ENCODE results near the gene ARHGEF28. TPM values are rescaled to one million over a fixed set of nuclear protein-coding genes. Genes with fewer than 3 reads are reported as not detected.

Gene ARHGEF28
- total and polyA plus RNA-seq, 4 experiments from 2014 or later, result not detected

- Mint-ChIP-seq H3K27me3 (peaks cover 9 to 15% of the 10 kb centered on the region in 2 donors), H3K9me3 (peaks cover 0 to 2% (median 0%) of the 10 kb centered on the region in 8 donors), H3K4me3 (no peak overlapping the region), H3K36me3 (no peaks in the 10 kb centered on the region), H3K4me1 (no peaks in the 10 kb centered on the region), H3K27ac (no peak overlapping the region)
- ChIA-PET CTCF (ENCODE audit: partially characterized antibody) (no interaction called here), POLR2A (ENCODE audit: partially characterized antibody) (no interaction called here)
- Histone ChIP-seq H3K9me3 (ENCODE audit: control insufficient read depth in 1 of 2, low read length in 2 of 2) (no peaks in the 10 kb centered on the region), H3K4me1 (ENCODE audit: insufficient read depth, low read length) (no peaks in the 10 kb centered on the region), H3K27me3 (ENCODE audit: insufficient read depth, low read length) (no peaks in the 10 kb centered on the region), H3K36me3 (ENCODE audit: insufficient read depth, low read length) (no peaks in the 10 kb centered on the region), H3K27ac (ENCODE audit: low read depth, low read length) (no peak overlapping the region), H3K4me3 (ENCODE audit: low read length in 2 of 2) (no peak overlapping the region)
- DNase-seq, result no peak
- intact Hi-C loops (cut with micrococcal nuclease), result no loop called here
Observed at GRCh38 chr5:73661753-73662152, 35.8 kb downstream of the ARHGEF28 start.

GRCh38 chr5:73663161-73663859 lies 37.3 kb downstream of the ARHGEF28 start:
- H3K27ac ChIP-seq (ENCODE audit: low read depth, low read length), result no peak overlapping the region
- intact Hi-C loops (cut with micrococcal nuclease), result no loop called here
- H3K9me3 ChIP-seq (ENCODE audit: control insufficient read depth in 1 of 2, low read length in 2 of 2), result no peaks in the 10 kb centered on the region
- ChIA-PET CTCF (ENCODE audit: partially characterized antibody) (no interaction called here), POLR2A (ENCODE audit: partially characterized antibody) (no interaction called here)
- no peaks in the 10 kb centered on the region for H3K27me3 ChIP-seq (ENCODE audit: insufficient read depth, low read length)
- no peak overlapping the region for H3K27ac Mint-ChIP-seq
- H3K4me3 Mint-ChIP-seq, result no peak overlapping the region
- H3K4me1 ChIP-seq (ENCODE audit: insufficient read depth, low read length), result no peaks in the 10 kb centered on the region
- H3K4me3 ChIP-seq (ENCODE audit: low read length in 2 of 2), result no peak overlapping the region
- H3K36me3 Mint-ChIP-seq, result no peaks in the 10 kb centered on the region
- DNase-seq, result no peak
- no peaks in the 10 kb centered on the region for H3K36me3 ChIP-seq (ENCODE audit: insufficient read depth, low read length)
- peaks cover 10 to 13% of the 10 kb centered on the region in 2 donors for H3K27me3 Mint-ChIP-seq
- no peaks in the 10 kb centered on the region for H3K4me1 Mint-ChIP-seq
- H3K9me3 Mint-ChIP-seq, result peaks cover 0 to 2% (median 0%) of the 10 kb centered on the region in 8 donors

- ChIA-PET CTCF (ENCODE audit: partially characterized antibody) (no interaction called here), POLR2A (ENCODE audit: partially characterized antibody) (no interaction called here)
- Mint-ChIP-seq H3K4me3 (no peak overlapping the region), H3K27ac (no peak overlapping the region), H3K27me3 (peaks cover 10 to 13% of the 10 kb centered on the region in 2 donors), H3K9me3 (peaks cover 0 to 2% (median 0%) of the 10 kb centered on the region in 8 donors), H3K36me3 (no peaks in the 10 kb centered on the region), H3K4me1 (no peaks in the 10 kb centered on the region)
- no peaks in the 10 kb centered on the region for H3K9me3 ChIP-seq (ENCODE audit: control insufficient read depth in 1 of 2, low read length in 2 of 2)
- intact Hi-C loops (cut with micrococcal nuclease), result no loop called here
- H3K4me1 ChIP-seq (ENCODE audit: insufficient read depth, low read length), result no peaks in the 10 kb centered on the region
- no peak overlapping the region for H3K27ac ChIP-seq (ENCODE audit: low read depth, low read length)
- no peak overlapping the region for H3K4me3 ChIP-seq (ENCODE audit: low read length in 2 of 2)
- no peaks in the 10 kb centered on the region for H3K36me3 ChIP-seq (ENCODE audit: insufficient read depth, low read length)
- no peak for DNase-seq
- H3K27me3 ChIP-seq (ENCODE audit: insufficient read depth, low read length), result no peaks in the 10 kb centered on the region
Observed at GRCh38 chr5:73663860-73664240, 37.9 kb downstream of the ARHGEF28 start.

GRCh38 chr5:73664796-73665195 lies 38.8 kb downstream of the ARHGEF28 start:
- H3K4me1 ChIP-seq (ENCODE audit: insufficient read depth, low read length), result no peaks in the 10 kb centered on the region
- ChIA-PET POLR2A (ENCODE audit: partially characterized antibody) (no interaction called here), CTCF (ENCODE audit: partially characterized antibody) (no interaction called here)
- H3K27me3 ChIP-seq (ENCODE audit: insufficient read depth, low read length), result no peaks in the 10 kb centered on the region
- H3K4me1 Mint-ChIP-seq, result no peaks in the 10 kb centered on the region
- peaks cover 0 to 2% (median 0%) of the 10 kb centered on the region in 8 donors for H3K9me3 Mint-ChIP-seq
- no peak overlapping the region for H3K27ac Mint-ChIP-seq
- intact Hi-C loops (cut with micrococcal nuclease), result no loop called here
- H3K9me3 ChIP-seq (ENCODE audit: control insufficient read depth in 1 of 2, low read length in 2 of 2), result no peaks in the 10 kb centered on the region
- H3K27ac ChIP-seq (ENCODE audit: low read depth, low read length), result no peak overlapping the region
- H3K27me3 Mint-ChIP-seq, result peaks cover 9 to 13% of the 10 kb centered on the region in 2 donors
- H3K4me3 ChIP-seq (ENCODE audit: low read length in 2 of 2), result no peak overlapping the region
- no peaks in the 10 kb centered on the region for H3K36me3 Mint-ChIP-seq
- no peaks in the 10 kb centered on the region for H3K36me3 ChIP-seq (ENCODE audit: insufficient read depth, low read length)
- no peak for DNase-seq
- peak overlapping the region in 1 of 8 donors; percentile 20 for H3K4me3 Mint-ChIP-seq

GRCh38 chr5:73666891-73667290 lies 40.9 kb downstream of the ARHGEF28 start:
- Histone ChIP-seq H3K27me3 (ENCODE audit: insufficient read depth, low read length) (no peaks in the 10 kb centered on the region), H3K4me1 (ENCODE audit: insufficient read depth, low read length) (no peaks in the 10 kb centered on the region), H3K27ac (ENCODE audit: low read depth, low read length) (no peak overlapping the region), H3K9me3 (ENCODE audit: control insufficient read depth in 1 of 2, low read length in 2 of 2) (no peaks in the 10 kb centered on the region), H3K4me3 (ENCODE audit: low read length in 2 of 2) (no peak overlapping the region), H3K36me3 (ENCODE audit: insufficient read depth, low read length) (no peaks in the 10 kb centered on the region)
- H3K4me1 Mint-ChIP-seq, result no peaks in the 10 kb centered on the region
- intact Hi-C loops (cut with micrococcal nuclease), result no loop called here
- H3K27ac Mint-ChIP-seq, result no peak overlapping the region
- no peaks in the 10 kb centered on the region for H3K9me3 Mint-ChIP-seq
- peaks cover 9% of the 10 kb centered on the region in 2 donors for H3K27me3 Mint-ChIP-seq
- no peak for DNase-seq
- no peak overlapping the region for H3K4me3 Mint-ChIP-seq
- CTCF ChIA-PET (ENCODE audit: partially characterized antibody), result no interaction called here
- no peaks in the 10 kb centered on the region for H3K36me3 Mint-ChIP-seq
- POLR2A ChIA-PET (ENCODE audit: partially characterized antibody), result no interaction called here

- Histone ChIP-seq H3K36me3 (ENCODE audit: insufficient read depth, low read length) (no peaks in the 10 kb centered on the region), H3K4me3 (ENCODE audit: low read length in 2 of 2) (no peak overlapping the region), H3K27ac (ENCODE audit: low read depth, low read length) (no peak overlapping the region), H3K9me3 (ENCODE audit: control insufficient read depth in 1 of 2, low read length in 2 of 2) (no peaks in the 10 kb centered on the region), H3K4me1 (ENCODE audit: insufficient read depth, low read length) (no peaks in the 10 kb centered on the region), H3K27me3 (ENCODE audit: insufficient read depth, low read length) (no peaks in the 10 kb centered on the region)
- intact Hi-C loops (cut with micrococcal nuclease), result no loop called here
- Mint-ChIP-seq H3K4me3 (no peak overlapping the region), H3K4me1 (no peaks in the 10 kb centered on the region), H3K36me3 (no peaks in the 10 kb centered on the region), H3K27ac (no peak overlapping the region), H3K9me3 (no peaks in the 10 kb centered on the region), H3K27me3 (peaks cover 9% of the 10 kb centered on the region in 2 donors)
- CTCF ChIA-PET (ENCODE audit: partially characterized antibody), result no interaction called here
- POLR2A ChIA-PET (ENCODE audit: partially characterized antibody), result no interaction called here
- DNase-seq, result no peak
Observed at GRCh38 chr5:73668017-73668416, 42.0 kb downstream of the ARHGEF28 start.

- H3K27me3 Mint-ChIP-seq, result peaks cover 9% of the 10 kb centered on the region in 2 donors
- no peak for DNase-seq
- ChIA-PET CTCF (ENCODE audit: partially characterized antibody) (no interaction called here), POLR2A (ENCODE audit: partially characterized antibody) (no interaction called here)
- no peaks in the 10 kb centered on the region for H3K36me3 Mint-ChIP-seq
- Histone ChIP-seq H3K9me3 (ENCODE audit: control insufficient read depth in 1 of 2, low read length in 2 of 2) (no peaks in the 10 kb centered on the region), H3K4me3 (ENCODE audit: low read length in 2 of 2) (no peak overlapping the region), H3K27ac (ENCODE audit: low read depth, low read length) (no peak overlapping the region), H3K36me3 (ENCODE audit: insufficient read depth, low read length) (no peaks in the 10 kb centered on the region), H3K27me3 (ENCODE audit: insufficient read depth, low read length) (no peaks in the 10 kb centered on the region), H3K4me1 (ENCODE audit: insufficient read depth, low read length) (no peaks in the 10 kb centered on the region)
- H3K27ac Mint-ChIP-seq, result no peak overlapping the region
- H3K4me1 Mint-ChIP-seq, result no peaks in the 10 kb centered on the region
- no peaks in the 10 kb centered on the region for H3K9me3 Mint-ChIP-seq
- intact Hi-C loops (cut with micrococcal nuclease), result no loop called here
- no peak overlapping the region for H3K4me3 Mint-ChIP-seq
Observed at GRCh38 chr5:73668486-73669111, 42.6 kb downstream of the ARHGEF28 start.

All from CD4-positive, alpha-beta memory T cell (primary cell).